ENCODE measurements around the gene NDUFV3.

DNA sequence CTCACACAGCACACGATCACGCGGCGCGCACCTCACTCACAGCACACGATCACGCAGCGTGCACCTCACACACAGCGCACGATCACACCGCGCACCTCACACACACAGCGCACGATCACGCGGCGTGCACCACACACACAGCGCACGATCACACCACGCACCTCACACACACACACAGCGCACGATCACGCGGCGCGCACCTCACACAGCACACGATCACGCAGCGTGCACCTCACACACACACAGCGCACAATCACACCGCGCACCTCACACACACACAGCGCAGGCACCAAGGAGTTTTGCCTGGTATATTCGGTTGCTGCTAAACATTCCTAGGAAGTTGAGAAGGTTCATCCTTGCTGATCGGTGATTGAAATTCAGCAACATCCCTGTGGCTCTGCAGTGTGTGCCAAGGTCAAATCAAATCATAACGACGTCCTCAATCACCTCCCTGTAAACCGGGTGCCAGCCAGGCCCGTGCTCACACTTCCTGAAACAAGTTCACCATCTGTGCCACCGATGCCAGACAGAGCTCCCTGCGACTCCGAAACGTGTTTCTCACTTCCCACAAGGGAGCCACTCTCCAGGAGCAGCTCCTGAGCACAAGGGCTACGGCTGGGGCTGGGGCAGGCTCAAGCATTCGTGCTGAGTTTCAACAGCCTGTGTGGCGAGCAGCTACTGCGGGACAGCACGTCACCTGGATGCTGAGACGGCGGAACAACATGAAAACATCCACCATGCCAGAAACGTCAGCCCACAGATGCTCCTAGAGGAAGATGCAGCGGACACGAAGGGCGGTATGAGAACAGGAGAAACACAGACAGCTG is 44.0 kb upstream of the NDUFV3 start:
- TF ChIP-seq, protein P1, sequence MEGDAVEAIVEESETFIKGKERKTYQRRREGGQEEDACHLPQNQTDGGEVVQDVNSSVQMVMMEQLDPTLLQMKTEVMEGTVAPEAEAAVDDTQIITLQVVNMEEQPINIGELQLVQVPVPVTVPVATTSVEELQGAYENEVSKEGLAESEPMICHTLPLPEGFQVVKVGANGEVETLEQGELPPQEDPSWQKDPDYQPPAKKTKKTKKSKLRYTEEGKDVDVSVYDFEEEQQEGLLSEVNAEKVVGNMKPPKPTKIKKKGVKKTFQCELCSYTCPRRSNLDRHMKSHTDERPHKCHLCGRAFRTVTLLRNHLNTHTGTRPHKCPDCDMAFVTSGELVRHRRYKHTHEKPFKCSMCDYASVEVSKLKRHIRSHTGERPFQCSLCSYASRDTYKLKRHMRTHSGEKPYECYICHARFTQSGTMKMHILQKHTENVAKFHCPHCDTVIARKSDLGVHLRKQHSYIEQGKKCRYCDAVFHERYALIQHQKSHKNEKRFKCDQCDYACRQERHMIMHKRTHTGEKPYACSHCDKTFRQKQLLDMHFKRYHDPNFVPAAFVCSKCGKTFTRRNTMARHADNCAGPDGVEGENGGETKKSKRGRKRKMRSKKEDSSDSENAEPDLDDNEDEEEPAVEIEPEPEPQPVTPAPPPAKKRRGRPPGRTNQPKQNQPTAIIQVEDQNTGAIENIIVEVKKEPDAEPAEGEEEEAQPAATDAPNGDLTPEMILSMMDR (IDR thresholded peaks at IDR 0.05) = no peak
- TF ChIP-seq ZFX (IDR thresholded peaks at IDR 0.05; ENCODE audit: borderline replicate concordance) = no peak
